ENCODE data around the gene MADD.
"Not testable (repeated sequence)": the region's sequence is repeated elsewhere in the genome, so short reads cannot be mapped to it uniquely, and the experiment has no call there.

The MADD gene

DNA sequence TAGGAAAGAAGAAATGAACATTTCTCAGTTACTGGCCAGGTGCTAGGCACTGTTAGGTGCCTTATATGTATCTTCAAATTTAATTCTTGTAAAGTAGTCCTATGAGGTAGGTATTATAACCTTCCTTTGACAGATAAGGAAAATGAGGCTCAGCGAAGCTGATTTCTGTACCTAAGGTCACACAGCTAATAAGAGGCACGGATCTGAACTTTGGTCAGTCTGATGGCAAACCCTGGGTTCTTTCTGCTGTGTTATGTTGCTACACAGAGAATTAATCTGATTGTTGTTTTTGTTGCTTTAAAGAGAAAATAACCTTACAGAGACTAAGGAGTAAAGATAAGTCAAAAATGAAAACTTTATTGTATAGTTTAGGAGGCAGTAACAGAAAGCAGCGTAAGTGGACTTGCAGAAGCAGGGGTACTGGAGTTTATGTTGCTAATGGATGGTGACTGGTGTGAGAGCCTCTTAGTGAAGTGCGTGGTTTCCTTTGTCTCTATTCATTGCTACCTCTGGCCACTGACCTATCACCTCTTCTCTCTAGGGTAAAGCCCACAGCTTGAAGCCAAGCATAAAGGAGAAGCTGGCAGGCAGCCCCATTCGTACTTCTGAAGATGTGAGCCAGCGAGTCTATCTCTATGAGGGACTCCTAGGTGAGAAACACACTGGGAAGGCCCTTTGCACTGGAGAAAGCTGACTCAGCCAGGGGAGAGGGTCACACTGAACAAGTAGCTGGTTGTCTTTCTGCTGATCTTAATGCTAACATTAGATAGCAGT is 38.3 kb downstream of the MADD start:
- no peak for DNase-seq
- Histone ChIP-seq H2AFZ (ENCODE audit: insufficient read depth, low read length, poor library complexity) (no peak overlapping the region), H3K18ac (ENCODE audit: low read length) (no peak overlapping the region), H3K27ac (ENCODE audit: low read depth, low read length) (no peak overlapping the region), H3K36me3 (ENCODE audit: control insufficient read depth in 1 of 2, insufficient read depth in 2 of 2, low read length in 2 of 2) (peaks cover 37 to 40% of the 10 kb centered on the region in 2 experiments), H2BK12ac (ENCODE audit: low read length) (no peak overlapping the region), H3K23ac (ENCODE audit: low read length) (no peak overlapping the region), H3K27me3 (ENCODE audit: insufficient read depth, low read length) (no peaks in the 10 kb centered on the region), H4K8ac (ENCODE audit: low read depth, low read length) (no peak overlapping the region), H3K4me3 (ENCODE audit: low read depth, low read length) (no peak overlapping the region), H2AK5ac (ENCODE audit: low read length) (no peak overlapping the region), H3K4me1 (ENCODE audit: control insufficient read depth in 1 of 2, insufficient read depth in 2 of 2, low read length in 2 of 2) (no peaks in the 10 kb centered on the region), H2BK5ac (ENCODE audit: low read depth, low read length, poor library complexity) (no peak overlapping the region), H4K91ac (ENCODE audit: low read depth, low read length) (no peak overlapping the region), H4K12ac (ENCODE audit: low read depth, low read length) (no peak overlapping the region), H3K14ac (ENCODE audit: low read length) (no peak overlapping the region), H3K9ac (ENCODE audit: low read length) (no peak overlapping the region), H3K79me2 (ENCODE audit: control insufficient read depth, insufficient read depth, low read length, poor library complexity) (no peaks in the 10 kb centered on the region), H3K9me3 (ENCODE audit: insufficient read depth, low read depth, low read length) (no peaks in the 10 kb centered on the region), H2BK120ac (ENCODE audit: insufficient read depth, low read length, poor library complexity) (no peak overlapping the region), H3K4me2 (ENCODE audit: low read length) (no peak overlapping the region), H3K4ac (ENCODE audit: low read depth, low read length) (no peak overlapping the region), H3K79me1 (ENCODE audit: low read length) (no peaks in the 10 kb centered on the region)
- WGBS (ENCODE audit: extremely low coverage, insufficient coverage, insufficient read length) = no CpG with 5 or more reads among the region's 6 CpGs

GRCh38 chr11:47314992-47315391 is 45.1 kb downstream of the MADD start:
- Histone ChIP-seq H3K4ac (ENCODE audit: low read depth, low read length) (no peak overlapping the region), H3K23ac (ENCODE audit: low read length) (no peak overlapping the region), H4K8ac (ENCODE audit: low read depth, low read length) (no peak overlapping the region), H3K27ac (ENCODE audit: low read depth, low read length) (no peak overlapping the region), H3K4me3 (ENCODE audit: low read depth, low read length) (no peak overlapping the region), H3K18ac (ENCODE audit: low read length) (no peak overlapping the region), H3K14ac (ENCODE audit: low read length) (no peak overlapping the region), H3K36me3 (ENCODE audit: control insufficient read depth in 1 of 2, insufficient read depth in 2 of 2, low read length in 2 of 2) (peaks cover 31 to 34% of the 10 kb centered on the region in 2 experiments), H3K27me3 (ENCODE audit: insufficient read depth, low read length) (no peaks in the 10 kb centered on the region), H2BK120ac (ENCODE audit: insufficient read depth, low read length, poor library complexity) (no peak overlapping the region), H3K4me1 (ENCODE audit: control insufficient read depth in 1 of 2, insufficient read depth in 2 of 2, low read length in 2 of 2) (no peaks in the 10 kb centered on the region), H2AK5ac (ENCODE audit: low read length) (no peak overlapping the region), H3K9ac (ENCODE audit: low read length) (no peak overlapping the region), H4K91ac (ENCODE audit: low read depth, low read length) (no peak overlapping the region), H2AFZ (ENCODE audit: insufficient read depth, low read length, poor library complexity) (no peak overlapping the region), H2BK12ac (ENCODE audit: low read length) (no peak overlapping the region), H2BK5ac (ENCODE audit: low read depth, low read length, poor library complexity) (no peak overlapping the region), H4K12ac (ENCODE audit: low read depth, low read length) (no peak overlapping the region), H3K79me1 (ENCODE audit: low read length) (no peaks in the 10 kb centered on the region), H3K79me2 (ENCODE audit: control insufficient read depth, insufficient read depth, low read length, poor library complexity) (no peaks in the 10 kb centered on the region), H3K9me3 (ENCODE audit: insufficient read depth, low read depth, low read length) (no peaks in the 10 kb centered on the region), H3K4me2 (ENCODE audit: low read length) (no peak overlapping the region)
- WGBS (ENCODE audit: extremely low coverage, insufficient coverage, insufficient read length) = no CpG with 5 or more reads among the region's 5 CpGs
- no peak for DNase-seq

DNA sequence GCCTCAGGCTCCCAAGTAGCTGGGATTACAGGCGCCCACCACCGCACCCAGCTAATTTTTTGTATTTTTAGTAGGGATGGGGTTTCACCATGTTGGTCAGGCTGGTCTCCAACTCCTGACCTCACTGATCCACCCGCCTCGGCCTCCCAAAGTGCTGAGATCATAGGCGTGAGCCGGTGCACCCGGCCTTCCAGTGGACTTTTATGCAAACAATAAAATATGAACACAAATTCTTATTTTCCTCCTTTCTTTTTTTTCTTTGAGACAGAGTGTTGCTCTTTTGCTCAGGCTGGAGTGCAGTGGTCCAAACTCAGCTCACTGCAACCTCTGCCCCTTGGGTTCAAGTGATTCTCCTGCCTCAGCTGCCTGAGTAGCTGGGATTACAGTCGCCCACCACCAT is 46.6 kb downstream of the MADD start:
- not testable (repeated sequence) for H3K23ac ChIP-seq (ENCODE audit: low read length); H3K4me2 ChIP-seq (ENCODE audit: low read length); H3K27ac ChIP-seq (ENCODE audit: low read depth, low read length); H3K27me3 ChIP-seq (ENCODE audit: insufficient read depth, low read length); H2AFZ ChIP-seq (ENCODE audit: insufficient read depth, low read length, poor library complexity); H3K18ac ChIP-seq (ENCODE audit: low read length); H4K8ac ChIP-seq (ENCODE audit: low read depth, low read length); DNase-seq; H3K9ac ChIP-seq (ENCODE audit: low read length); H2BK5ac ChIP-seq (ENCODE audit: low read depth, low read length, poor library complexity); H3K79me2 ChIP-seq (ENCODE audit: control insufficient read depth, insufficient read depth, low read length, poor library complexity); H2BK12ac ChIP-seq (ENCODE audit: low read length); H4K12ac ChIP-seq (ENCODE audit: low read depth, low read length); H3K9me3 ChIP-seq (ENCODE audit: insufficient read depth, low read depth, low read length); H2AK5ac ChIP-seq (ENCODE audit: low read length); H3K14ac ChIP-seq (ENCODE audit: low read length); H3K4ac ChIP-seq (ENCODE audit: low read depth, low read length); H3K4me1 ChIP-seq (ENCODE audit: control insufficient read depth in 1 of 2, insufficient read depth in 2 of 2, low read length in 2 of 2); H3K4me3 ChIP-seq (ENCODE audit: low read depth, low read length); H4K91ac ChIP-seq (ENCODE audit: low read depth, low read length); H2BK120ac ChIP-seq (ENCODE audit: insufficient read depth, low read length, poor library complexity); H3K79me1 ChIP-seq (ENCODE audit: low read length)
- H3K36me3 ChIP-seq (ENCODE audit: control insufficient read depth in 1 of 2, insufficient read depth in 2 of 2, low read length in 2 of 2) = peaks cover 25 to 32% of the 10 kb centered on the region in 2 experiments
- no CpG with 5 or more reads among the region's 8 CpGs for WGBS (ENCODE audit: extremely low coverage, insufficient coverage, insufficient read length)

DNA sequence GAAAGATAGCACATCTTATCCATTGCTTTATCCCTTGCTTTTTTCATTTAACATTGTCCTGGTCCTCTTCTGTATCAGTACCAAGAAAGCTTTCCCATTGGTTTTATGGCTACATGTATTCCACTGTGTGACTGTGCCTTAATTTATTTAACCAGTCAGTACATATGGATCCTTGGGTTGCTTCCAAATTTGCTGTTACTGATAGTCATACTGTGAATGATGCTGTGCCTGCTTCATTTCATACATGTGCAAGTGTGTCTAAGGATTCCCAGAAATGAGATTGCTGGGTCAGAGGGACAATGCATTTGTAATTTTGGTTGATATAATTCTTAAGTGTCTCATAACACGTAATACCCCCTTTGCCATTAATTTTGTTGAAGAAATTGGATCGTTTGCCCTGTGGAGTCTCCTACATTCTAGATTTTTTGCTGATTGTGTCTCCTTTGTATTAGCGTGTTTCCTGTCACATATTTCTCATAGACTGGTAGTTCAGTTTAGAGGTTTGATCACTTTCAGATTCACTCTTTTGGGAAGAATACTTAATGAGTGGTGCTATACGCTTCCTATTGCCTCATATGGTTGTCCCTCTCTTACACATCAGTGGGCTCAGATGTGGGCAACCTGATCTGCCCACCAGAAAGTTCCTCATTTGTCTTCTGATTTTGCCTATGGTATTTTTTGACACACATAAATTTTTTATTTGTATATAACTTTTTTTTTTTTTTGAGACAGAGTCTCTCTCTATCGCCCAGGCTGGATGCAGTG is 47.3 kb downstream of the MADD start:
- H3K14ac ChIP-seq (ENCODE audit: low read length) = no peak overlapping the region
- no peak for DNase-seq
- H3K9ac ChIP-seq (ENCODE audit: low read length) = no peak overlapping the region
- no peak overlapping the region for H4K12ac ChIP-seq (ENCODE audit: low read depth, low read length)
- no peak overlapping the region for H2AFZ ChIP-seq (ENCODE audit: insufficient read depth, low read length, poor library complexity)
- no peak overlapping the region for H3K18ac ChIP-seq (ENCODE audit: low read length)
- H3K79me2 ChIP-seq (ENCODE audit: control insufficient read depth, insufficient read depth, low read length, poor library complexity) = no peaks in the 10 kb centered on the region
- no peak overlapping the region for H2BK5ac ChIP-seq (ENCODE audit: low read depth, low read length, poor library complexity)
- H3K4me1 ChIP-seq (ENCODE audit: control insufficient read depth in 1 of 2, insufficient read depth in 2 of 2, low read length in 2 of 2) = no peaks in the 10 kb centered on the region
- WGBS (ENCODE audit: extremely low coverage, insufficient coverage, insufficient read length) = no CpG with 5 or more reads among the region's 5 CpGs
- no peak overlapping the region for H3K27ac ChIP-seq (ENCODE audit: low read depth, low read length)
- no peak overlapping the region for H3K4ac ChIP-seq (ENCODE audit: low read depth, low read length)
- H2AK5ac ChIP-seq (ENCODE audit: low read length) = no peak overlapping the region
- no peaks in the 10 kb centered on the region for H3K79me1 ChIP-seq (ENCODE audit: low read length)
- no peak overlapping the region for H4K8ac ChIP-seq (ENCODE audit: low read depth, low read length)
- H3K36me3 ChIP-seq (ENCODE audit: control insufficient read depth in 1 of 2, insufficient read depth in 2 of 2, low read length in 2 of 2) = peaks cover 22 to 27% of the 10 kb centered on the region in 2 experiments
- no peaks in the 10 kb centered on the region for H3K27me3 ChIP-seq (ENCODE audit: insufficient read depth, low read length)
- no peak overlapping the region for H2BK12ac ChIP-seq (ENCODE audit: low read length)
- no peak overlapping the region for H3K4me3 ChIP-seq (ENCODE audit: low read depth, low read length)
- no peak overlapping the region for H4K91ac ChIP-seq (ENCODE audit: low read depth, low read length)
- no peaks in the 10 kb centered on the region for H3K9me3 ChIP-seq (ENCODE audit: insufficient read depth, low read depth, low read length)
- H2BK120ac ChIP-seq (ENCODE audit: insufficient read depth, low read length, poor library complexity) = no peak overlapping the region
- no peak overlapping the region for H3K4me2 ChIP-seq (ENCODE audit: low read length)
- H3K23ac ChIP-seq (ENCODE audit: low read length) = no peak overlapping the region

Measured in trophoblast cell (in vitro differentiated cells and primary cell).